ENCODE data around the gene CCND1.
"Not testable (repeated sequence)": the region's sequence is repeated elsewhere in the genome, so short reads cannot be mapped to it uniquely, and the experiment has no call there.

The CCND1 gene

DNA sequence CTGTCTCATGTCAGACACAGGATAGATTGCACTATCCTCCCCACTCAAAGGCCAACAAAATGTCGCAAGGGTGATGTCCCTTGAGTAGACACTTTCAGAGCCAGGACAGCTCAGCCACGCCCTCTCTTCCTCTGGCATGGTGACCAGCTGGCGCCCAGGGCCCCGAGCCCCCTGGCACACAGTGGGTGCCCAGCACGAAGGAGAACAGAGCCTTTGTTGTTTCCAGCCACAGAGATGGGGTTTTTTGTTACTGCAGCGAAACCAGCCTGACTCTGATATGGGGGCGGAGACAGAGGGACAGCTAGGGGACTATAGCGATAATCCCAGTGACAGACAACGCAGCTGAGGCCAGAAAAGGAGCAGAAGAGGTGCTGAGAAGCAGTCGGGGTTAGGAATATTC, 23.3 kb upstream of the CCND1 start:
- DNase-seq (ENCODE audit: low read depth in 2 of 2): no peak

DNA sequence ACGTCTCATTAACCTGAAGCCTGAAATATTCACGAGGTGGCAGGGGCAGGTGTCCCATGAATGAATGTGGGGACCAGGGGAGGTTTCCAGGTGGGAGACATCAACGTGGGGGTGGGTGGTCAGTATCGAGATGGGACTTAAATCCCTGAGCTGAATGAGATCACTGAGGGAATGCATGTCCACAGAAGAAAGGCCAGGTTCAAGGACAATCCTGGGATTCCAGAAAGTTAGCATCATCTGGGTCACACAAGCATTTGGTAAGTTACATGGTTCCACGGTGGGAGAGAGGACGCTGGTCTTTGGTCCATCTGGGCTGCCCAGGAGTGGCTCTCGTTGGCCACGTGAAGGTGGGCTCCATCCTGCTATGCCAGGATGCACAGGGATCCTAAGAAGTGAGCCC, 22.7 kb upstream of the CCND1 start:
- DNase-seq (ENCODE audit: low read depth in 2 of 2): no peak

DNA sequence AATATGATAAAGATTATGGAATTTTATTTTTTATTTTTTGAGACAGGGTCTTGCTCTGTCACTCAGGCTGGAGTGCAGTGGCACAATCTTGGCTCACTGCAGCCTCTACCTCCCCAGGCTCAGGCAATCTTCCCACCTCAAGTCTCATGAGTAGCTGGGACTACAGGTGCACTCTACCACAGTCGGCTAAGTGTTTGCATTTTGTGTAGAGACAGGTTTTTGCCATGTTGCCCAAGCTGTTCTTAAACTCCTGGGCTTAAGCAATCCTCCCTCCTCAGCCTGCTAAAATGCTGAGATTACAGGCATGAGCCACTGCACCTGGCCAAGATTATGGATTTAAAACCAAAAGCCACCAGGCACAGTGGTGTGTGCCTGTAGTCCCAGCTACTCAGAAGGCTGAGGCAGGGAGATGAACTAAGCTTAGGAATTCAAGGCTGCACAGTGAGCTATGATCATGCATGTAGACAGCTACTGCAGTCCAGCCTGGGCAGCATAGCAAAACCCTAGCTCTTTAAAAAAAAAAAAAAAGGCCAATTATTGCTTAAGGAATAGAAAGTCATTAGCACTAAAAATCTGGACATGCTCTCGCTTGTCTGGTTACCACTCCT, 20.2 kb upstream of the CCND1 start:
- no peak for DNase-seq (ENCODE audit: low read depth in 2 of 2)

DNA sequence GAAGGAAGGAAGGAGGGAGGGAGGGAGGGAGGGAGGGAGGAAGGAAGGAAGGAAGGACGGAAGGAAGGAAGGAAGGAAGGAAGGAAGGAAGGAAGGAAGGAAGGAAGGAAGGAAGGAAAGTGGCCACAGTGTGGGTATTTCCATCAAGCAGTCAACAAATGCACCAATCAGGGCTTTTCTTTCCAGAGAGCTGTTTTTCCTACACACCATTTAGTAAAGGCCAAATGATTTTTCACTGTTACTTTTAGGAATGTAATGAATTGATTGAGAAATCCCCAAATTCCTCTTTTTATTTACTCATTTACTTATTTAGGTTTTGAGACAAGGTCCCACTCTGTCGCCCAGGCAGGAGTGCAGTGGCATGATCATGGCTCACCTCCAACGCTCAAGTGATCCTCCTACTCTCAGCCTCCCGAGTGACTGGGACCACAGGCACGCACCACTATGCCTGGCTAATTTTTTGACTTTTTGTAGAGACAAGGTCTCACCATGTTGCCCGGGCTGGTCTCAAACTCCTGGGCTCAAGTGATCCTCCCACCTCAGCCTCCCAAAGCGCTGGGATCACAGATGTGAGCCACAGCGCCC, 18.8 kb upstream of the CCND1 start:
- DNase-seq (ENCODE audit: low read depth in 2 of 2): not testable (repeated sequence)

DNA sequence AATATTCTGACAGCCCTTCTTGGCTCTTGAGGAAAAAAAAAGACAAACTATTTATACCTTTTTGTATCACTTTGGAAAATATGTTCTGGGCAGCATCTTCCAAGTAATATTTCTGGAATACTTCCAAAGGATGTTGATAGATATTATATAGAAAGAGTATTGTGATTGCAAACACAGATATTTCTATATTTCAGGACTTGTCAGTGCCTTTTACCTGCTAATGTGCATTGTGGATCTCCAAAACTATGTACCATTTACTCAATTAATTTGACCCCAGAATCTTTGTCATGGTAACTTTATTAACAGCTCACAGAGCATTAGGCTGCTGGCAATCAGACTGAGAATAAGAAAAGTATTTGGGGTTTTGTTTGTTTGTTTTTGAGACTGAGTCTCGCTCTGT, 16.7 kb upstream of the CCND1 start:
- DNase-seq (ENCODE audit: low read depth in 2 of 2): no peak

DNA sequence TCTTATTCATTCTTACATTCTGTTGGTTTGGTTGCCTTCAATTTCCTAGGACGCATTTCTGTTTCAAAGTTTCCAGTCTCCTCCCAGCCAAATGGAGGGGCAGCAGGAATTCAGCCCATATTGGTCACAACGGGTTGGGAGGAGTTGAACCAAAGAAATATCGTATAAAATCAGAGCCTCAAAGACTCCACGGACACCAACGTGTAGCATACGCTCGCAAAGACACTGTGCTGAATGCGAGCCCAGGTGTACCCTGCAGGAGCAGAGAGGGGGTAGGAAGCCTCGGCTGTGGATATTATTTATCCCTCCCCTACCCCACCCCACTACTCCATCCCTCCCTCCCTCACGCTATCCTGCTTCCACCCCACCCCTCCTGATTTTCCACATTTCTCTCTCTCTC, 15.5 kb upstream of the CCND1 start:
- no peak for DNase-seq (ENCODE audit: low read depth in 2 of 2)

DNA sequence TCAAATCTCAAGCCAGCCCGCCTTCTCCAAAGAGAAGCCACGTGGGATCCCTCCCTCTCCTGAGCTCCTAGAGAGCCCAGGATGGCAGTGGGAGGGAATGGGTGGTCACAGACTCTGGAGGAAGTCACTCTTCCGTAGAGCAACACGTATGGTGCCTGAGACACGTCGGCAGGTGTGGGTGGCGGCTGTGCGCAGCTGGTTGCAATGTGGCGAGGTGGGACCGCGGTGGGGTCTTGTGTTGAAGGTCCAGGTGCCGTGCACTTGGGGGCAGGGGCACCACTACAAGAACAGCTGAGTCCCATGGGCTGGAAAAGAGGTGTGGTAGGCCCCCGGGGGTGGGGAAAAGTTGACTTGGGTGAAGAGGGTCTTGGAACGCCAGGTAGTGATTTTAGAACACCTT, 13.4 kb upstream of the CCND1 start:
- DNase-seq (ENCODE audit: low read depth in 2 of 2): no peak

DNA sequence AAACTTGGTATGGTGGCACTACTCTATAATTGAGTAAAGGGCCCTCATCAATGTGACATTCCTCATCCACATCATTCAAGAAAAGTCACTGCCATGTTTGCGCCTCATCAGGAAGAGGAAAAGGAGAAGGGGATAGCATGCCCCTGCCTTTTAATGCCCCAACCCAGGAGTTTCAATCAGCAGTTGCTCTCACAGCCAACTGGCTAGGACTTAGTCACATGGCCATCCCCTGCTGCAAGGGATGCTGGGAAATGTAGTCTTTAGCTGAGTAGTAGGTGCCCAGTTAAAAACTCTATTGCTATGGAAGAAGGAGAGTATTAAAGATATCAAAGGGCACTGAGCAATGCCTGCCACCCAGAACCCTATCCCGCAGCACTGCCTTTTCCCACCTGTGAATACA, 10.9 kb upstream of the CCND1 start:
- no peak for DNase-seq (ENCODE audit: low read depth in 2 of 2)

DNA sequence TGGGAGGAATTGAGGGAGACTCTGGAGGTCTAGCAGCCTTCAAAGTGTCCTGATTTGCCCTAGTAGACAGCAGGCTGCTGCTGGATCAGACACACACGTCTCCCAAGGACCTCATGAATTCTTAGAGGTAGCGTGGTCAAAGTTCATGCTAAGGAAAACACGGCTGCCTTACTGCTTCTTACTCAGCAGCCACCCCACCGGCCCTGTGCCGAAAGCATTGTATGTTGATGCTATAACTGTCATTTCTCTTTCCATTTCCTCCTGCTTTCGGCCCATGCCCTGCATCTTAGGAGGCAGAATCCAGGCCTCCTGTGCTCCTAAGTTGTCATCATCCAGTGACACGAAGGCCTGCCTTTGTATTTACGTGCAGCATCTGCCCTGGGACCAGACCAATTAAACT, 10.5 kb upstream of the CCND1 start:
- DNase-seq (ENCODE audit: low read depth in 2 of 2): no peak

DNA sequence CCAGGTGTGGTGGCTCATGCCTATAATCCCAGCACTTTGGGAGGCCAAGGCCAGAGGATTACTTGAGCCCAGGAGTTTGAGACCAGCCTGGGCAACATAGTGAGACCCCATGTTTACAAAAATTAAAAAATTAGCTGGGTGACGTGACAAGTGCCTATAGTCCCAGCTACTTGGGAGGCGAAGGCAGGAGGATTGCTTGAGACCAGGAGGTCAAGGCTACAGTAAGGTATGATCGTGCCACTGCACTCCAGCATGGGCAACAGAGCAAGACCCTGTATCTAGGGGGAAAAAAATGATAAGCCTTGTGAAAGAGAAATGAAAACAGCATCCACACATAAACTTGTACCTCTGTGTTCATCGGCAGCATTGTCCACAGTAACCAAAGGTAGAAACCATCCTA, 8.1 kb upstream of the CCND1 start:
- no peak for DNase-seq (ENCODE audit: low read depth in 2 of 2)

DNA sequence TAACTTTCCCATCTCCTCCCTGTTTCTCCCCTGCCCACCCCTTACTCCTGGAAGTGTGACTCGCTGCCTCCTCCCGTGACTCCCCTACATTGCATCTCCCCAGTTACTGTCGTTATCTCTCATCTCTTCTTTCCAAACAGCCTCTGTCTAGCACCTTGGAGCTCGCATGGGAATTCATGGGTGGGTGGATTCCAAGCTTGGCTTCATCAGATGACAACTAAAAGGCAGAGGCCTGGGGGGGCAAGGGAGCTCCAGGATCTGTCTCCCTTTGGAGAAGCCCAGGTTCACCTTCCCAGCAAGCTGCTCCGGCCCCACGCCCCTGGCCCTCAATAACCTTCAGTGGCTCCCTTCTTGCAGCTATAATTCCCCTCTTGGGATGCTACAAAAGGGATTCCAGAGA, 6.9 kb upstream of the CCND1 start:
- no peak for DNase-seq (ENCODE audit: low read depth in 2 of 2)

DNA sequence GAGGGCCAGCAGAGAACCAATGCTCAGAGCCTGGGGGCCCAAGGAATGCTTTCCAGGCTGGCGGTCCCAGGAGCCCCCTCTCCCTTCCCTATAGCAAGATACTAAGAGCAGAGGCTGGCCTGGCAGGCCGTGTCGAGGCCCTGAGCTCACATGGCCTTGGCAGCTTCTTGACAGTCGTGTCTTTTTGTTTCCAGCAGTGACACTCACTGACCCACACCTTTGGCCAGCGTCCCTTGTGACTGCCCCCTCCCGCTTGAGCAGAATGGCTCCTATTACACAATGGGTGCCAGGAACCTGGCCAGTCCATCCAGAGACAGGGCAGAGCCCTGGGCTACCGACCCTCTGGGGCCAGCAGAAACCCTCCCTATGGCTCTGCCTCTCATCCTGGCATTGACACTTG, 6.4 kb upstream of the CCND1 start:
- DNase-seq (ENCODE audit: low read depth in 2 of 2): no peak

DNA sequence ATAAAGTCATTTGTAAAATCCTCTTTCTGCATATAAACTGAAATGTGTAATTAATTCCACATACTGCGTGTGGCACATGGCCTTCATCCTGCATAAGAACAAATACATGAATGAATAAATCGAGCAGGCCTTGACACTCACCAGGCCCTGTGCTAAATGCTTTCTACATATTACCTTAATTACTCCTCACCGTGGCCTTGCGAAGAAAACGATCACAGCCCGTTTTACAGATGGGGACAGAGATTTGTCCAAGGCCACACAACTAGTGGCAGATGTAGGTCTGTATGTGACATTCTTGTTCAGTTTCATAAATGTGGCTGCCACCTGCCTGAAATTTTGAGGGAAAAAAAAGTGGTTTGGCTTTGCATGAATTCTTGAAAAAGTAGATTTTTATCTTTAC, 5.8 kb upstream of the CCND1 start:
- no peak for DNase-seq (ENCODE audit: low read depth in 2 of 2)

DNA sequence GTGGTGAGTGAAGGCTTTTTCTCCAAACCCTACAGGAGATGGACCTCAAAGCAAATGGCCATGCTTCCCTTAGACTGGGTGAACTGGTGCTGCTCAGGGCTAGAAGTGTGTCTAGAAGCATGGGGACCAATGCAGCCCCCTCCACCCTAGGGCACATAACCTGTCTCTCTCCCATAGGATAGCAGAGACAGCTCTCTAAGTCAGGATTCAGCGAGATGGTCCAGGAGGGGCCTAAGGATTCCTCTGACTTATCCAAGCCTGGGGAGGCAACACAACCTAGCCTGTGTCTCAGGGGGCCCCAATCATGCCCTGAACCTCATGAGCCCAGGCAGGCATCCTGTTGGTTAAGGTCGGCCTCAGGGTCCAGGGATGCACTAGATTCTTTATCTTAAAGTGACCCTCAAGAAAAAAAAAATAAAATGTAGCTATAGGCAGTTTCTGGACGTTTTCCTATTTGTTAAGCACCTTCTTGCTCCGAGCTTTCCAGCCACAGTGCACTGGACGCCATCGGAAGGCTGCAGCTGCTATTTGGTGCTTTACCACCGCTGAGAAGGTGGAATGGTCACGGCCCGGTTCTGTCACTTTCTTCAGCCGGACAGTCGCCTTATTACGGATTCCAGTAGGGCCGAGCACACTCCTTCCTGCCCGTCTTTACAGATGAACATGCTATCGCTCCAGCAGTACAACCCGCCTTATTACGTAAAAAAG, 5.0 kb upstream of the CCND1 start:
- DNase-seq (ENCODE audit: low read depth in 2 of 2): no peak

DNA sequence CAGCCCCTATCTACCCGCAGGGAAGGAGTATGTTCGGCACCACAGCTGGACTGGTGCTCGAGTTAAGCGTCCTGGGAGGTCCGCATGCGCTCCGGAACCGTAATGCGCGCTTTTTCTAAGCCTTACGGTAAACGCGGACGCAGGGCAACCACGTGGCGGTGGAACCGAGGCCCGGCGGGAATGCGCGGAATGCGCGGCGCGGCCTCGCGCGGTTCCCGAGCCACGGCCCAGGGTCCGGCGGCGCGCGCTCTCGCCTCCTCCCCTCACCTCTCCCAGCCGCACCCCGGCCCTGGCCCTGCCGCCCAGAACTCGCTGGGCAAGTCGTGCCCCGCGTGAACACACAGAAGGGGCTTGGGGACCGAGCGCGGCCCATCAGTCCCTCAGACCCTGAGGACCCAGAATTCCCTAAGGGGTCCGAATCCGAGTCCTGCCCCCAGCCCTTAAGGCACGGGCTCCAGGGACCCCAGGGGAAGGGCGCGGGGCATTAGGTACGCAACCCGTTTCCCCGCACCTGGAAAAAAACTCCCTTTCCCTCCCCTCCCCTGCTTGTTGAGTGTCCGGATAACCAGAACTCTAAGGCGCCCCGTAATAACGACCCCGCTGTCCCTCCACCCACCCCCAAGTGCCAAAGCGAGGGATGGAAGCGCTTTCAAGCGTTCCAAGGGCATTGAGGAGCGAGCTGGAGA, 4.3 kb upstream of the CCND1 start:
- DNase-seq (ENCODE audit: low read depth in 2 of 2): no peak

DNA sequence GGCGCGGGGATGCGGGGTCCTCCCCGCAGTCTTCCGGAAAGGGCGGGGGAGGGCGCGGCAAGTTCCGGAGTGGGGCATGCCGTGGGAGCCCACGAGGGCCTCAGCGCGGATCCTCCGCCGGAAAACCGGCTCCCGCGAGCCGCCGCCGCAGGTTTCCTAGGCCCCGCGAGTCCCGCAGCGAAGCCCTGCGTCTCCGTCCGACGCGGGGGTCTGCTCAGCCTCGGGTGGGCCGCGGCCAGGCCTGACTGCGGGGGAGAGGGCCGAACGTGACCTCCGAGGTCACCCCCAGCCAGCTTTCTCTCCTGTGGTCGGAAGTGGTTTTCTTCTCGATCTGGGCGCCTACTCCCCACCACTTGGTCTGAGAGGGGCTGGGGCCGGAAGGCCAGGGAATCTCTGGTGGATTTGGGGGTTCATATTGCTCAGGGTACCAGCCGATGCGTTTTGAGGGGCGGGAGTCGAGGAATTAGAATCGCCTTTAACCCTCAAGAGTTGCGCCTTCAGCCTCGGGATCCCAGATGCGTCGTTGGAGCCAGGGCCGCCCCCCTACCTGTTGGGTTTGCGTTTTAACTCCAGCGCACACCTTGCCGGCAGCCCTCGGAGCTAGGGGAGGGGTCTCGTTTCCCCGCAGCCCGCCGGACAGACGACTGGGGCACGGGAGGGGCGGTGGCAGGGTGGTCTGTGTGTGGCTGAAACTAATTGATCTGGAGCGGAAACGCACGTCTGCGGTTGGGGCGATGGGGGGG, 3.6 kb upstream of the CCND1 start:
- no peak for DNase-seq (ENCODE audit: low read depth in 2 of 2)

DNA sequence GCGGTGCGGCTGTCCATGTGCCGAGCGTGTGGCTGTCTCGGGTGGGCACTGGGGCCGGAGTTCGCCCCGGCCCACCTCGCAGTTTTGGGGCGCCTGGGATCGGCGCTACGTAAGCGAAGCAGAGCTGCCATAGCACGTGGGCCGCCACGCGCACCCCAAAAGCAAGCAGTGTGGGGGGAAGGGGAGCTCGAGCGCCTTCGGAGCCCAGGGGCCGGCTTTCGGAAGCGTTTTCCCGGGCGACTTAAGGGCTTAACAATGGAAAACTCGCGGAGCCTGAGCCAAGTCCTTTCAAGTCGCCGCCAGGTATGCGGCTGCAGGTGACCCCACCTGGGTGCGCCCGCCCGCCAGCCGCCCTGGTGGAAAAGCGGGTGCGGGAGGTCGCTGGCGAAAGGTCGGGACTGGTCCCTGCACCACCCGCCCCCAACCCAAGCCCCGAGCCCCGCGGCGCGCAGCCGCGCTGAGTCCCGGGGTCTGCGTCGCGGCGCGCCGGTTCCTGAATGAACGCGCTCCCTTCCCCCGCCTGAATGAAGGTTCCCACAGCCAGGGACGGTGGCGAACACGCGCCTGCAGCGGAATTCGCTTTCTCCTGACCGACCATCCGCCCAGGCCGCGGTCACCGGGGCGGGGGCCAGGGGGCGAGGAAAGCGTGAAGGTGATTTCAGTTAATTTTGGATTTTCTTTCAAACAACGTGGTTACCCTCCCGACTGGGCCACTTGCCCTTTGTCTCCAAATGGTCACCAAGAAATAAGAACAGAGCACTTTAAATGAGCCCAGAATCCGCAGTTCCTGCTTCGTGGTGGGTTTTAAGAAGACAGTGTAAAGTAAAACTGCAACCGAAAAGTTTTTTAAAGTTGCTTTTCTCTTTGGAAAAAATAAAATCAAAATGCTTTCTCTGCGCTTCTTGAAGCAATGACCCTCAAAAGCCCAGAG, 2.8 kb upstream of the CCND1 start:
- no peak for DNase-seq (ENCODE audit: low read depth in 2 of 2)

DNA sequence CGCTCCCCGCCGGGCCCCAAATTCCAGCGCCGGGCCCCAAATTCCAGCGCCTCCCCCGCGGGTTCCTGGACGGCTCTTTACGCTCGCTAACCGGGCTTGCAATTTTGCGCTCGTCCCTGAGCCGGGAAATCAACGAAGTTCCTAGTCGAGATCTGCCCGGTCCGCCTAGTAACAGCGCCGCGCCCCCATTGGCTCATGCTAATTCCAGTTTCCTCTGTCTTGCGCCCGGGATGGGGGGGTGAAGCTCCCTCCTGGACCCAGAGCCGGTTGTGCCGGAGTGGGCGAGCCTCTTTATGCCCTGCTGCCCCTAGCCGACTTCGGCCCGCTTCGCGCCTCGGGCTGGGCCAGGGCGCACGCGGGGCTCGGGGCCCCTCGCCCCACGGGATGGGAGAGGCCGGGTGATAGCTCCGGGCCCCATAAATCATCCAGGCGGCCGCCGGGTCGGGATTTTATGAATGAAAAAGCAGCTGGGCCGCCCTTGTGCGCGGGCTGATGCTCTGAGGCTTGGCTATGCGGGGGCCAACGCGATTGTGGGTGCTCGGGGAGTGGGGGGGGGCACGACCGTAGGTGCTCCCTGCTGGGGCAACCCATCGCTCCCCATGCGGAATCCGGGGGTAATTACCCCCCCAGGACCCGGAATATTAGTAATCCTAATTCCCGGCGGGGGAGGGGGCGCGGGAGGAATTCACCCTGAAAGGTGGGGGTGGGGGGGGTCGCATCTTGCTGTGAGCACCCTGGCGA, 1.8 kb upstream of the CCND1 start:
- DNase-seq (ENCODE audit: low read depth in 2 of 2): no peak

DNA sequence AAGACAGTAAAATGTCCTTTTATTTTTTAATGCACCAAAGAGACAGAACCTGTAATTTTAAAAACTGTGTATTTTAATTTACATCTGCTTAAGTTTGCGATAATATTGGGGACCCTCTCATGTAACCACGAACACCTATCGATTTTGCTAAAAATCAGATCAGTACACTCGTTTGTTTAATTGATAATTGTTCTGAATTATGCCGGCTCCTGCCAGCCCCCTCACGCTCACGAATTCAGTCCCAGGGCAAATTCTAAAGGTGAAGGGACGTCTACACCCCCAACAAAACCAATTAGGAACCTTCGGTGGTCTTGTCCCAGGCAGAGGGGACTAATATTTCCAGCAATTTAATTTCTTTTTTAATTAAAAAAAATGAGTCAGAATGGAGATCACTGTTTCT, 1.1 kb upstream of the CCND1 start:
- DNase-seq (ENCODE audit: low read depth in 2 of 2): no peak

DNA sequence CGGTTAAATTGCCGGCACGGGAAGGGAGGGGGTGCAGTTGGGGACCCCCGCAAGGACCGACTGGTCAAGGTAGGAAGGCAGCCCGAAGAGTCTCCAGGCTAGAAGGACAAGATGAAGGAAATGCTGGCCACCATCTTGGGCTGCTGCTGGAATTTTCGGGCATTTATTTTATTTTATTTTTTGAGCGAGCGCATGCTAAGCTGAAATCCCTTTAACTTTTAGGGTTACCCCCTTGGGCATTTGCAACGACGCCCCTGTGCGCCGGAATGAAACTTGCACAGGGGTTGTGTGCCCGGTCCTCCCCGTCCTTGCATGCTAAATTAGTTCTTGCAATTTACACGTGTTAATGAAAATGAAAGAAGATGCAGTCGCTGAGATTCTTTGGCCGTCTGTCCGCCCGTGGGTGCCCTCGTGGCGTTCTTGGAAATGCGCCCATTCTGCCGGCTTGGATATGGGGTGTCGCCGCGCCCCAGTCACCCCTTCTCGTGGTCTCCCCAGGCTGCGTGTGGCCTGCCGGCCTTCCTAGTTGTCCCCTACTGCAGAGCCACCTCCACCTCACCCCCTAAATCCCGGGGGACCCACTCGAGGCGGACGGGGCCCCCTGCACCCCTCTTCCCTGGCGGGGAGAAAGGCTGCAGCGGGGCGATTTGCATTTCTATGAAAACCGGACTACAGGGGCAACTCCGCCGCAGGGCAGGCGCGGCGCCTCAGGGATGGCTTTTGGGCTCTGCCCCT, 529 bp upstream of the CCND1 start:
- DNase-seq (ENCODE audit: low read depth in 2 of 2): no peak
